ENCODE results near the gene ACSS1. TPM values are rescaled to one million over a fixed set of nuclear protein-coding genes. Genes with fewer than 3 reads are reported as not detected.

The ACSS1 gene
- total RNA-seq, 1 donor from 2014 or later: 1.8 TPM

DNA sequence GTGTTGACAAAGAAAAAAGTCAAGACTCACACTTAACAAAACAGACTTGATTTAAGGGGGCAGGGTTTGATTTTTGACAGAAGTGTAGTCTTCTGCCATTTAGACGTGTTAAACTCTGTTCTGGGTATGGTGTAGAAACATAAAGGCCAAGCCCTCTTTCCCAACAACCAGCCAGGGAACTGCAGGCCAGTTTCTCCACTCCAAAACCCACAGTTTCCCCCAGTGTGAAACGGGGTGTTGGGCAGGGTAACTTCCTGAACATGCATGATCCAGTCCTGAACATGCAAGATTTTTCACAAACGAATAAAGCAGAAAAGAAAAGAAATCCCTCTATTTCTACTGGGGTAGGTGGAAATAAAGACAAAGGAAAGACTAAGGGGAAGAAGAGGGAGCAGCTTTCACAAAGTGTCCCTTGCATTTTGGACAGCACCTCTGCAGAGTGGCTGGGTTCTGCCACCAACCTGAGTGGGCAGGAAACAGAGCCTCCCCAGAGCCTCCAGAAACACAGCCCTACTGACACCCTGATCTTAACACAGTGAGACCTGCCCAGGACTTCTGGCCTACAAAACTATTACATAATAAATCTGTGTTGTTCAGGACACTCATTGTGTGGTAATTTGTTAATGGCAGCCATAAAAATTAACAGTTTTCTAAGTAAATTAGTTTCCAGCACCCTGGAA is 72.8 kb downstream of the ACSS1 start:
- DNase-seq (ENCODE audit: low read depth): no peak
- H3K36me3 ChIP-seq (ENCODE audit: control insufficient read depth, insufficient read depth, low read length): peaks cover 11% of the 10 kb centered on the region
- no peaks in the 10 kb centered on the region for H3K27me3 ChIP-seq (ENCODE audit: control insufficient read depth, insufficient read depth, low read length)
- no peak overlapping the region for H3K4me3 ChIP-seq (ENCODE audit: low read depth, low read length)
- TF ChIP-seq, protein P1, sequence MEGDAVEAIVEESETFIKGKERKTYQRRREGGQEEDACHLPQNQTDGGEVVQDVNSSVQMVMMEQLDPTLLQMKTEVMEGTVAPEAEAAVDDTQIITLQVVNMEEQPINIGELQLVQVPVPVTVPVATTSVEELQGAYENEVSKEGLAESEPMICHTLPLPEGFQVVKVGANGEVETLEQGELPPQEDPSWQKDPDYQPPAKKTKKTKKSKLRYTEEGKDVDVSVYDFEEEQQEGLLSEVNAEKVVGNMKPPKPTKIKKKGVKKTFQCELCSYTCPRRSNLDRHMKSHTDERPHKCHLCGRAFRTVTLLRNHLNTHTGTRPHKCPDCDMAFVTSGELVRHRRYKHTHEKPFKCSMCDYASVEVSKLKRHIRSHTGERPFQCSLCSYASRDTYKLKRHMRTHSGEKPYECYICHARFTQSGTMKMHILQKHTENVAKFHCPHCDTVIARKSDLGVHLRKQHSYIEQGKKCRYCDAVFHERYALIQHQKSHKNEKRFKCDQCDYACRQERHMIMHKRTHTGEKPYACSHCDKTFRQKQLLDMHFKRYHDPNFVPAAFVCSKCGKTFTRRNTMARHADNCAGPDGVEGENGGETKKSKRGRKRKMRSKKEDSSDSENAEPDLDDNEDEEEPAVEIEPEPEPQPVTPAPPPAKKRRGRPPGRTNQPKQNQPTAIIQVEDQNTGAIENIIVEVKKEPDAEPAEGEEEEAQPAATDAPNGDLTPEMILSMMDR (IDR thresholded peaks at IDR 0.05; ENCODE audit: insufficient read depth, low read length, severe bottlenecking): no peak
- no peak for FAIRE-seq

DNA sequence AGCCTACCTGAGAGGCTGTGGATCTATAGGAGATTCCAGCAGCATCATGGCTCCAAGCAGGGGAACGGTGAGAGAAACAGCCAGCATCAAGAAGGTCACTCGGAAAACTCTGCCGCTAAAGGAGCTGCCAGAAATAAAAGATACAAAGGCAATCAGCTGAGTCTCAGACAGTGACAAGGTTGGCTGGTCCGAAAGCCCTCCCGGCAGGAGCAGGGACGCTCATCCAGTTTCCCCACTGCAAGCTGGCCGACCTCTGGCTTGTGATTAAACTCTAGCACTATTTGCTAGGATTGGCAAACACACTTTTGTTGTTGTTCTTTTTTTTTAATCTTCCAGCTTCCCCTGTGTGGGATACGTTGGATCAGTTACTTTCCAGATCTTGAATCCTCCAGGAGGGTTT is 74.0 kb downstream of the ACSS1 start:
- Histone ChIP-seq H3K36me3 (ENCODE audit: control insufficient read depth, insufficient read depth, low read length) (peaks cover 14% of the 10 kb centered on the region), H3K27me3 (ENCODE audit: control insufficient read depth, insufficient read depth, low read length) (no peaks in the 10 kb centered on the region), H3K4me3 (ENCODE audit: low read depth, low read length) (no peak overlapping the region)
- FAIRE-seq (no peak), DNase-seq (ENCODE audit: low read depth) (no peak)
- TF ChIP-seq, protein P1 (IDR thresholded peaks at IDR 0.05; ENCODE audit: insufficient read depth, low read length, severe bottlenecking): no peak

DNA sequence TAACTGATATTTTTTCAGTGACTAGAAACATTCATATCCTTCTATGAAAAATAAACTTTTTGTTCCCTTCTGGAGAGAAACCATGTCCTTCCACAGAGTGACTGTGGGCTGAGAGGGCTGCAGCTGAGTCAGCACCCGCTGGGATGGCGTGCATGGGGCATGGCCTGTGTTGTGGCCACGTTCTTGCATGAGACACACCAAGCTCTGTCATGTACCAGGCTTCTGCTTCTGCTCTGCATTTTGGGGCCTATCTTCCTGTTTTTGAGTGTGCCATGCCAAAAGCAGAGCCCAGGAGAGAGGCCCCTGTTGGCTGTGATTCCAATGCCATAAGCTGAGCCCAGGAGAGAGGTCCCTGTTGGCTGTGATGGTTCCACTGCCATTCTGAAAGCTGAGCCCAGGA is 76.1 kb downstream of the ACSS1 start:
- peaks cover 15% of the 10 kb centered on the region for H3K36me3 ChIP-seq (ENCODE audit: control insufficient read depth, insufficient read depth, low read length)
- TF ChIP-seq, protein P1 (IDR thresholded peaks at IDR 0.05; ENCODE audit: insufficient read depth, low read length, severe bottlenecking): no peak
- no peak for FAIRE-seq

DNA sequence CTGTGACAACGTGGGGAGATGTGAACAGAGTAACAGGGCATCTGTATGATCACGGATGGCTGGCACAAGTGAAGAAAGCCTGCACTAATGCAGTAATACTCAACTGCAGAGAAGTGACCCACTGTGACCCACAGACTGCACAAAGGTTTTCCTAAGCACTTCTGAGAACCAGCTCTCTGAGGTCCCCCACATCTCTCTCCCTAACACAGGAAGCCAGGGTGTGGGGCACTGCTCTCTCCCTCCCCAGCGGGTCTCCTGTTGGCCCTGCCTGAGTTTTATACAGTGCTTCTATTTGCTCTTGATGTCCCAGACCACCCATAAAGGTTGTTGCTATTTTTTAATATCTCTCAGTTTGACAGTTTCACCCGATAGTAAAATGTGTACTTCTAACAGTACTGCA is 76.7 kb downstream of the ACSS1 start:
- H3K4me3 ChIP-seq (ENCODE audit: low read depth, low read length): no peak overlapping the region
- FAIRE-seq (peak; percentile 89), DNase-seq (ENCODE audit: low read depth) (no peak)
- TF ChIP-seq, protein P1 (IDR thresholded peaks at IDR 0.05; ENCODE audit: insufficient read depth, low read length, severe bottlenecking): no peak
- peaks cover 15% of the 10 kb centered on the region for H3K36me3 ChIP-seq (ENCODE audit: control insufficient read depth, insufficient read depth, low read length)
- no peaks in the 10 kb centered on the region for H3K27me3 ChIP-seq (ENCODE audit: control insufficient read depth, insufficient read depth, low read length)

More for the DNA sequence above, 76.1 kb downstream of the ACSS1 start:
- H3K4me3 ChIP-seq (ENCODE audit: low read depth, low read length): no peak overlapping the region
- DNase-seq (ENCODE audit: low read depth): no peak
- H3K27me3 ChIP-seq (ENCODE audit: control insufficient read depth, insufficient read depth, low read length): no peaks in the 10 kb centered on the region

DNA sequence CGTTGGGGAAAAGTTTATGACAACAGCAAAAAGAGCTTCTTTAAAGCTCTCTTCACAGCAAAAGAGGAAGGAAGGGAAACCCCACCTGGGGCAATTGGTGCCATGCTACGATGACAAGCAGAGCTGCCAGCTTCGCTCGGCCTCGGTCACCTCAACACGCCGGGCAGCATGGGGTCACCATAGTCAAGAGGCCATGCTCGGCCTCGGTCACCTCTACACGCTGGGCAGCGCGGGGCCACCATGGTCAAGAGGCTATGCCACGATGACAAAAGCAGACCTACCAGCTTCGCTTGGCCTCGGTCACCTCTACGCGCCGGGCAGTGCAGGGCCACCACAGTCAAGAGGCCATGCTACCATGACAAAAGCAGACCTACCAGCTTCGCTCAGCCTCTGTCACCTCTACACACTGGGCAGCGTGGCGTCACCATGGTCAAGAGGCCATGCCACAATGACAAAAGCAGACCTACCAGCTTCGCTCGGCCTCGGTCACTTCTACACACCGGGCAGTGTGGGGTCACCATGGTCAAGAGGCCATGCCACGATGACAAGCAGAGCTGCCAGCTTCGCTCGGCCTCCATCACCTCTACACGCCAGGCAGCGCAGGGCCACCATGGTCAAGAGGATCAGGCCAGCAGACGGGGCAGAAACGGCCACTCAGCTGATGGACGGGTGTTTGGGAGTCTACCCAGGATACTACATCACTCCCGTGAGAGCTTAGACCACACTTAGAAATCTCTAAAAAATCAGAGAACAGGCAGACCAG is 77.5 kb downstream of the ACSS1 start:
- Histone ChIP-seq H3K27me3 (ENCODE audit: control insufficient read depth, insufficient read depth, low read length) (no peaks in the 10 kb centered on the region), H3K4me3 (ENCODE audit: low read depth, low read length) (no peak overlapping the region), H3K36me3 (ENCODE audit: control insufficient read depth, insufficient read depth, low read length) (peaks cover 15% of the 10 kb centered on the region)
- FAIRE-seq: no peak
- DNase-seq (ENCODE audit: low read depth): no peak
- TF ChIP-seq, protein P1 (IDR thresholded peaks at IDR 0.05; ENCODE audit: insufficient read depth, low read length, severe bottlenecking): no peak

All from bronchial epithelial cell (primary cell).